GM19324 (cell line): Measurements from ENCODE around the gene CLDN11.

ENCODE experiments used
- ATAC-seq: cut with Tn5 transposase; IDR thresholded peaks from one replicate; pipeline ENCODE4 v1.9.1; 2021; ENCODE audit warnings: mild to moderate bottlenecking, moderate library complexity; ENCODE audit not compliant: unreplicated experiment, low FRiP score

CLDN11 gene

DNA sequence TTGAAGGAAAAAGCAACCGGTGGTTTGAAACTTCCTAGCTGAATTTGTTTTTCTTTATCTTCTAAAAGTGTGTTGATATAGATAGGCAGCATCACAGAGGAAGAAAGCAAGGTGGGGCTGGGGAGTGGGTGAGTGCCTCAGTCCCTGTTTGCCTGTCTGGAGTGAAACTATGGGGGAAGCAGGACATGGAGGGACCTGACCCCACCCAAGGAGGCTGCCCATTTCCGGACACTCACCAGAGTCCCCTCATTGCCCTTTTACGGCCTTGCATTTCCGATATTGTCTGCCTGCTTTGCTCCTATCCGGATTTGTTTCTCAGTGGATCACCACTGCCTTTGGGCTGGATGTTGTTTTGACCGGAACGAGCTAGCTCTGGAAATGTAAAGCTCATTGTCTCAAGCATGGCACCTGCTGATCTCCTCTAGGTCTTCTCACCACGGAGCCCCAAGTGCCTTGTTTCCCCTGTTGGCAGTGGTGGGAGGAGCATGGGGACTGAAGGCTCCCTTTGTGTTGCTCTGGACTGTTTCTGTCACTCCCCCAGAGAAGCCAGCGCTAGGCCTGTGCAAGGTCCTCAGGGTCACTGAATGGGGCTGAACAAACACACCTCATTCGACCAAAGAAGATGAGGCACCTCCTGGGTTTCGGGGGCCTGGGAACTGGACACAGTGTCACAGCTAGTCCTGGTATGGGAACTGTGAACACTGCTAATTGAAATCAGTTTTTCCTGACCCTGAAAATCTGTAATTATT lies 7.0 kb downstream of the CLDN11 start:
- no peak for ATAC-seq

DNA sequence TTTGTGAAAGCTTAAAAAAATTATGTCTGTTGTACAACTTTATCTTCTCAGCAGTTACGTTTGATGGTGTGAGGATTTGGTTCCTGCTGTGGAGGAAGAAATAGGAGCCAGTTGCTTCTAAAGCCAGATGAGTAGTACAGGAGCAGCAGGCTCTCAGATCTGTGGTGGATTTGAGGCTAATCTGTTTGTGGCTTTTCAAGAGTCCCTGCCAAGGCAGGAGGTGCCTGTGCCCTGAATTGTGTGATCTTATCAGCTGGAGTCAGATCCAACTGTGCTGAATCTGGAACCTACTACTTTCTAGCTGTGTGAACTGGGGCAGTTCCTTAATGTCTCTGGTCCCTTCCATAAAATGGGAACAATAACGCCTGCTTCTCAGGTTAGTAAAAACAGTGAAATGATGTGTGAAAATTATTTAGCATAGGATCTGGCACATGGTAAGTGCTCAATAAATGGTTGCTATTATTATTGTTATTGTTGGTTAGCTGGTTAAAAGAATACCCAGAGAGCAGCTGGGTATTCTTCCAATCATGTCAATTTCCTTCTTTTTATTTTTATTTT lies 7.7 kb downstream of the CLDN11 start:
- ATAC-seq, result no peak

DNA sequence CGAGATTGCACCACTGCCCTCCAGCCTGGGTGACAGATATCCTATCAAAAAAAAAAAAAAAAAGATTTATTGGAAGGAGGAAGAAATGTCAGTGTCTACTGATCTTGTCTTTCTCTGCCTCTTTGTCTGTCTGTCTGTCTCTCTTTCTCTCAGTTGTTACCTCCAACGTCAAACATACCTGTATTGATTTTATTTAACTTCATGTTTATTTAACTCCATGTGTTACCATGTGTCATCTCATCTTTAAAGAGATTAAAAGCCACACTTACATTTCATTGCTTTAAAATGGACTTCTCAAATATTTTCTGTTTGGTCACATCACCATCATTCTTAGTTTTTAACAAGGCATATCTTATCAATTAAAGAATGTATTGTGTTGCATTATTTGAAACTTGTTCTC lies 9.4 kb downstream of the CLDN11 start:
- ATAC-seq, result no peak

DNA sequence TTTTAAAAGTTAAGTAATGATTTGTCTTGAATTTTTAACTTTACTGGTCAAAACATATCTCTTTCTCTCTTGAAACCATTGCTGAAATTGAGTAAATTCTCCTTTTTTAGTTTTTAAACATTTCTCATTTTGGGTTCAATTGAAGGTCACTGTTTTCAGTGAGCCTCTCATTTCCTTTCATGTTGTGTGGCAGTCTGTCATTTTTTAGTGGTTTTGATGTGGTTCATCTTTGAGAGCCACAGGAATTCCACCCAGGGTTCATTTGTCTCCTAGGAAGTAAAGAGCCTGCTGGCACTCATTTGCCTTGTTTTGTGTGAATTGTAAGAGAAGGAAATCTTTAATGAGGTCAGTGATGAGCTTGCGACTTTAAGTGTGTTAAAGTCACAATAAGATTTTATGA lies 10.4 kb downstream of the CLDN11 start:
- ATAC-seq, result no peak

DNA sequence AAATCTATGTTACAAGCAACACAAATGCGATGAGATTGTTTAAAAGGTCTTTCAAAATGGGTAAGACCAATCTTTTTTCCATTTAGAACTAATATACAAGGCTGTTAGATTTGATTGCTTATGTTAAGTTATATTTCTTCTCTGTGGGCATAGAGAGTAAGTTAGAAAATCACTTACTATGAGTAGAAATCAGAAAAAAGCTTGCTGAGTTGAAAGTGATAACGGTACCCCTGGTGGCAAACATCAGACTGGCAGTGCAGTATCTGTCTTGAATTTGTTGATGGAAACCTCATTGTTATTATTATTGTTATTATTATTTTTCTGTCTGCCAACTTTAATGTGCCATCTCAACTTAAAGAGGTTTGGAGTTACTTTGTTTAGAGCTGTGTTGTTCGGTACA lies 12.4 kb downstream of the CLDN11 start:
- ATAC-seq, result no peak

DNA sequence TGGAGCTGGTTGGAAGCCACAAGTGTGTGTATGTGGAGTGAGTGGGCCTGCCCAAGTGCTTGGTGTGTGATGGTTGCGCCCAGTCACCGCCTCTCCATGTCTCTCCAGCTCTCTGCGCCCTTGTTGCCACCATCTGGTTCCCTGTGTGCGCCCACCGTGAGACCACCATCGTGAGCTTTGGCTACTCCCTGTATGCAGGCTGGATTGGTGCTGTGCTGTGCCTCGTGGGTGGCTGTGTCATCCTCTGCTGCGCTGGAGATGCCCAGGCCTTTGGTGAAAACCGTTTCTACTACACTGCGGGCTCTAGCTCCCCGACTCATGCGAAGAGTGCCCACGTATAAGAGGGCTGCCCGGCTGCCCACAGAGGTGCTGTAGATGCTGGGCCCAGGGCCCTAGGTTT lies 13.7 kb downstream of the CLDN11 start:
- no peak for ATAC-seq

DNA sequence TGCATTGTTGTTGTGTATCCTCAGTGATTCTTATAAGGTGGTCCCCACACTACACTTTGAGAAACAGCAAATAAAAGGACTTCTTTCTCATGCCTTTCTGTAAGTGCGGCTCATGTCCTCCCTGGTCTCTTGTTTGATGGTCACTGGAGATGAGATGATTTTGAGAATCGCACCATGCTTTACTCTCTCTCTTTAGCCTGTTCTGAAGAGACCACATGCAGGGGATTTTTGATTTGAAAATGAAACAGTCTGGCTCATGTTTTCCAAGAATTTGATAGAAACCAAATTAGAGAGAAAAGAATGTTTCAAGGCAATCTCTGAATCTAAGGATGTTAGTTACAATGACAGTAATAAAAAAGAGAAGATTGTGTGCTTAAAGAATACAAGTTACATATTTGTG lies 18.0 kb downstream of the CLDN11 start:
- ATAC-seq, result no peak

DNA sequence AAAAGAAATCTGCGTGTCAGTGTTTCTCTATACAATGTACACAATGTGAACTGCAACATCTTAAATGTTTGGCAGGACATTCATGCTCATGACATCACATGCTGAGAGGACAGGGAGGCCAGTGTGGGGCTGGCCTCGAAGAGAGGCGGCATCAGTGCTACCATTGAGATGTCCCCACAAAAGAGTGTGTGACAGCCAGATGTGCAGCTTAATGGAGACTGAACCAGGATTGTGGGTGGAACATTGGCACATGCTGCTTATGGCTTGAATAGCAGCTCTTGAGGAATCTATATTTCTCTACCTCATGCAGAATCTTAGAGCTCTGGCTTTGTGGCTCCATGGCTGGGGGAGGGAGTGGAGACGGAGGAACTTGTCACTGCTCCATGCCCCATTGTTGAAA lies 18.5 kb downstream of the CLDN11 start:
- no peak for ATAC-seq

DNA sequence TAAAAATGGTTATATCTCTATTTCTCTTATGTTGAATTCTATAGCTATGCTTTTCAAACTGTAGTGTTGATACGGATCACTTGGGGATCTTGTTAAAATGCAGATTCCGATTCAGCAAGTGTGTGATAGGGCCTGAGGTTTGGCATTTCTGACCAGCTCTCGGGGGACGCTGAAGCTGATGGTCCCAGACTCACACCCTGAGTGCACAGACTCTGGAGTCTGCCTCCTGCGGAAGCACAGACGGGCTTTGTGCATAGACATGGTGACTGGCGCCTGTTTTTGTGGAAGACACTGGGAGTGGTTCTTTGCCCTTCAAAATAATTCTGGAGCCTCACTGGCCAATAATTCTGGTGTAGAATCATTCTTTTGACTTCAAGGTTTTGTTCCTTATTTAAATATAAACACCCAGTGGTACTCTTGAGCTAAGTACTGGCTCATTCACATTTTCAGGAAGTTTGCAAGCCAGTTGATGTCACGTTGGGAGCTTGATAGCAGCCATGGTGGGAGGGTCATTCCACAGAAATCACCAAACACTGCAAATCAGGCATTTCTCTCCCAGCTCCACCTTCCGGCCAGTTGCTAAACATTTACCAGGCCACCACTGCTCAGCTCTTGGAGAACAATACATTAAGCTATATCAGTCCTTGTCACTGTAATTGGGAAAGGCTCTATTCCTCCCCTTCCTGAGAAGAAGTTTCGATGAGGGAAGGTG lies 19.2 kb downstream of the CLDN11 start:
- ATAC-seq, result no peak

DNA sequence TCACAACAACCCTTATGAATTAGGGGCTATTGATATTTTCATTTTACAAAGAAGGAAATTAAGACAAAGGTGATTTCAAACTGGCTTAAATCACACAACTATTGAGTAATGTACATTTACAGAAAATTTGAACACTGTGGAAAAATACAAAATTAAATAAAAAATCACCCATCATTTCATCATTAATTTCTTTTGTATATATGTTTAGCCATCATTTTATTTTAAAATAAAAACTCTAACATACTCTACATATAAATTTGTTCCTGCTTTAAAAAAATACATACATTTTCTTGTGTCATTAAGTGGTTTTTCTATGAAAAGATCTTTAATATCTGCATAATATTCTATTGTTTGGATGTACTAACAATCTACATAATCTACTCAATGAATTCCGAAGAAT lies 20.2 kb downstream of the CLDN11 start:
- no peak for ATAC-seq

DNA sequence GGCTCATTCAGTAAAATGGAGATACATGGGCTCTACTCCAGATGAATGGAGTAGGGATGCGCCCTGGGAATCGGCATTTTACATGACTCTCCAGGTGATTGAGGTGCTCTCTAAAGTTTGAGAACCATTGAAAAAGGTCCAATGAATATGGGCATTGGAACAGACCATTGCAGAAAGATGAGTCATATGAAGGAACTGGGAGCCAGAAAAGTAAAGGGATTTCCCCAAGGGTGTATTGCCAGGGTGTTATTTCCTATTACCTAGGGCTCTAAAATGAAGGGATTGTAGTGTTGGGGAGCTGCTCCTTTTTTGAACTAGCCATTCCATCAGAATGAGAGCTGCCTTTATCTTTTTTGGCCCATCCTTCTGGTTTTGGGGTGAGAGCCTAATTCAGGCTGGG lies 21.7 kb downstream of the CLDN11 start:
- ATAC-seq, result no peak

DNA sequence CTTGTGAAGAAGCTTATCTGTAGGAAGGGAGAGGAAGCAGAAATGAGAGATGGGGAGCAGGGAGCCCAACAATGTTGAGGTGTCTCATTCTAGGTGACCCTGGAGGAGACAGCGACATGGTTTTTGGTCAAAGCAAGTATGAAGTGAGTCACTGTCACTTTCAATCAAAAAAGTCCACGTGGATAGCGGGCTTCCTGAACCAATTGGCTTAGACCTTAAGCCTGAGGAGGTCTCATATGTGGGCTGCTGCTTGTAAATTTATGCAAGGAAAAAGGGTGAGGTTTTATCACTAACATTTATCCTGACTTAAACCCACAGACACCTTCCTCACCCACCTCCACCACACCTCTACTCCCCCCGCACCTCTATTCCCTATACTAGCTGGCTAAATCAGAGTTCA lies 22.7 kb downstream of the CLDN11 start:
- no peak for ATAC-seq

DNA sequence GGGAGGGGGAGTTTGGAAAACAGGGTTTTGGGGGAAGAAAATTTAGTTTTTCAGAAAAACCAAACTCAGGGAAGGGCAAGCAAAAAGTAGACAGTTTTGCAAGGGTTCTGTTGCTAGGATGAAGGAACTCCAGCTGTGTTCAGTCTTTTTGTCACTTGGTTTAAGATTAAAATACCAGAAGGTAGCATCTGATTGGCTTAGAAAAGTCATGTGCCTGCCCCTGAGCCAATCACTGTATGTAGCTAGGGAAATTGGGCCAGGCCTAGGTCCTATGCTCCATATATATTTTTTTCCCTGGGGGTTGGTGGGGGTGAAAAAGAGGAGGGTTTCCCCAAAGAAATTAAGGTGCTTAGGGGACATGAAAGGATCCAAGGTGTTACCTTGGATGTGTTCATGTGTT lies 24.3 kb downstream of the CLDN11 start:
- ATAC-seq, result no peak

DNA sequence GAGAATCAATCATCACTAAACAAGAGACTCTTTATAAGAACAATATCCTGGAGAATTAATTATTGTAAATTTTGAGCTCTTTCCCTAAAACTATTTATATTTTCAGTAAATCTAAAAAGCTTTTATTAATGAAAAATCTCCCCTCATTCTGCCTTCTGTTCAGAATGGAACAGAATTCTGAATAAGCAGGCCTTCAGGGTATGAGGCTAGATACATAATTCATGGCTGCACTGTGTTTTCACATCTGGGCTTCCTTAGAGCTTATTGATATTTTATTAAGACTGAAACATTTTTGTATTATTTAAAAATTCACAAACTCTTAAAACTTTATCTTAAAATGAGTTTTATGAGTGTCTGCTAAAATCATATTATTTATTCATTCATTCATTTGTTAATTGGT lies 24.8 kb downstream of the CLDN11 start:
- ATAC-seq, result no peak

DNA sequence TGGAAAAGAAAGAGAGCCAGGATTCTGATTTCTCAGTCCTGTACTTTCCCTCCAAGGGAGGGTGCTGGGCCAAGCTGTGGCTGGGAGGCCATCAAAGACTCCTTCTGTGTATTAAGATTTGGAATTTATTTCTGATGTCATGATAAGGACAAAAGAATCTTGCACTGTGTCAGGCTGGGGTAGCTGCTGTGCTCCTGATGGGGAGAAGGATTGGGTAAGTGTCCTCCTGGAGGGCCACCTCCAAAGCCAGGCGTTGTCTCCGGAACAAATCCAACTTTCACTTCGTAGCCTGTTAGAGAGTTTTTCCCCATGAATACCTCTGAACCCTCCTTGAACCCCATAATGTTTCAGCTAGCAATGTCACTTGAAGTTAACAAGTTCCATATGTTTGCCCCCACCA lies 29.9 kb downstream of the CLDN11 start:
- ATAC-seq, result no peak

DNA sequence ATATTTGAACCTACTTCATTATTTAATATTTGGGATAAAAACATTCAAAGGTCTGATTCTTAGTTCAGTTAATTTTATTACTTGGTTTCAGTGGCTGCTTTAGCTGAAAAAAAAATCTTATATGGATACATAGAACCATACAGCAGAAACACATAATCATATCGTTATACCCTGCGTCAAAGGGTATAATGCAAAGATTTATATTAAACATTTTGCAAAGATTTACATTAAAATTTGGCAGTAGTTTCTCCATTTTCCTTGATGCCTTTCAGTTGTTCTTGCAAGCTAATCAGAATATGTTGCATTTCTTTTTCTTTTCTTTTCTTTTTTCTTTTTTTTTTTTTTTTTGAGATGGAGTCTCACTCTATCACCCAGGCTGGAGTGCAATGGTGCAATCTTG lies 31.4 kb downstream of the CLDN11 start:
- no peak for ATAC-seq

DNA sequence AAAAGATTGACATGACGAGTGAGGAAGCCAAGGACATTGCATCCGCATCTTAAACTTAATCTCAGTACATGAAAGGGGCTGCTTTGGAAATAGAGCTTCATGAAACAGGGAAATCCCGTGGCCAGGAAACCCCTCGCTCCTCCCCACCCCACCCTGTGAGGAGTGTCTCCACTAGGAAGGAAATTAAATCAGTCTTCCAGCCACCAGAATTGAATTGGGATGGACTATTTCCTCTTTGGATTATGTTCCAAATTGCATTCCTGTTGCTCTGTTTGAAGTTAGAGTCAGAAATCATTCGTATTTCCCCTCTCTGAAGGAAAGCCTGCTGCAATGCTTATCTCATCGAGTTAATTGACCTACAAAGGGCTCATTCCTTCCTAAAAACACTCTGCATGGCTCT lies 35.8 kb downstream of the CLDN11 start:
- no peak for ATAC-seq

DNA sequence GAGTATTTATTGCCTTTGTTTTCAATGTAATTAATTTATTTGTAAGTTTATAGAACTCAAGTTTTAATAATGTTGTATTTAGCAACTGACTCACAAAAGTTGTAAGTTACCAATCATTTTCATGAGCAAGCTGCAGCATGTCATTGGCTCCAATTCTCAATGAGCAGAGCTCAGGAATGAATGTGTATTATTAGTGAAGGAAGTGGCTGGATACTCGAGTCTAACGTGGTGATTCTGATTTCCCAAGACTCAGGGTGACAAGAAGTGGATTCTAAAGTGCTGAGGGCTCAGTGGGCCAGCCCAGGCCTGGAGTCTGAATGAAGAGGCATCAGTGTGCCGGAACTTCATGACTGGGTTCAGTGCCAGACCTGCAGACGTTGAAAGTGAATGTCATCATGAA lies 39.6 kb downstream of the CLDN11 start:
- no peak for ATAC-seq

DNA sequence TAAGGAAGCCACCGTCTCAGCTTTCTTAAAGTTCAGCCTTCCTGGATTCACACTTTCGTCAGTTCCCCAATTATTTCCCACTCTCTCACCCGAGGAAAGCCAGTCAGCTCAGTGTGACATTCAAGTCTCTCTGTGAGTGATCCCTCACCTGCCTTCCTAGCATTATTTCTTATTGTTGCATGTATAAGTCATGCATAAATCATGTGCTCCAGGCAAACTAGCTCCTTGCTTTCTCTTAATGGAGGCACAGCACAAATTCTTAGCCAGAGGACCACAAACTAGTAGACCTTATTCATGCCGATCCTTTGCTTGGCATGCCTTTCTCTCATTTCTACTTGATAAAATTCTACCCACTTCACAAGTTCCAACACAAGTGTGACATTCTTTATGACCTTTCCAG lies 44.3 kb downstream of the CLDN11 start:
- ATAC-seq, result no peak

DNA sequence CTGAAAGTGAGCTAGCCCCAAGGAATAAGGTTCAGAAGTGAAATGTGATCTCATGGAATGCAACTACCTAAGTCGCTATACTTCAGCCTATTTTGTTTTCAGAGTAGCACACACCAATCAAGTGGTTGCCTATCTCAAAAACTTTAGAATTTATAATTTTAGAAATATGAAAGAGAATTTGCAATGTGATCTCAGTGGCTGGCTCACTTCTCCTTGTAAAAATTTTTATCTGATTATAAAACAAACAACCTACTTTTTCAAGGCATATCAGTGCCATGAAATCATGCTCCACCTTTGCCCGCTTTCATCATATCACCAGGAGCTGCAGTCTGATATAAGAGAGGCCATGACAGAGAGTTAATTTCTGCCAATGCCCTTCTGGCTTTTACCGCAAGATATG lies 47.3 kb downstream of the CLDN11 start:
- no peak for ATAC-seq

DNA sequence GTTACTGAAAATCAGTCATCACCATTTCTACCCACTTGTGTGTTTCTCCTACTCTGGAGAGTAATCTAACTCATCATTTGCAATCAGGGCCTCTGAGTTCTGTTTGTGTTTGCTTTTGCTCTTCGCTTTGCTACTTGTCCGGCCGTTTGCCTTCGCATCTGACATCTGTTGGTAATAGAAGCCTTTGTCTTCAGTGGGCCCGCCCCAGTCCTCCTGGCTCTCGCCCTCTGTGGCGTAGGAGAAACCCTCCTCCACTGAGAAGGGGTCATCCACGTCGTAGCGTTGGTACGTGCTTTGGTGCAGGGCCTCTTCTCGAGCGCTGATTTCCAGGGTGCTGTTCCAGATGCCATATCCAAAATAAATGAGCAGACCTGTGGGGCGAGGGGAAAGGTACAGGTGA lies 48.3 kb downstream of the CLDN11 start:
- ATAC-seq, result no peak

DNA sequence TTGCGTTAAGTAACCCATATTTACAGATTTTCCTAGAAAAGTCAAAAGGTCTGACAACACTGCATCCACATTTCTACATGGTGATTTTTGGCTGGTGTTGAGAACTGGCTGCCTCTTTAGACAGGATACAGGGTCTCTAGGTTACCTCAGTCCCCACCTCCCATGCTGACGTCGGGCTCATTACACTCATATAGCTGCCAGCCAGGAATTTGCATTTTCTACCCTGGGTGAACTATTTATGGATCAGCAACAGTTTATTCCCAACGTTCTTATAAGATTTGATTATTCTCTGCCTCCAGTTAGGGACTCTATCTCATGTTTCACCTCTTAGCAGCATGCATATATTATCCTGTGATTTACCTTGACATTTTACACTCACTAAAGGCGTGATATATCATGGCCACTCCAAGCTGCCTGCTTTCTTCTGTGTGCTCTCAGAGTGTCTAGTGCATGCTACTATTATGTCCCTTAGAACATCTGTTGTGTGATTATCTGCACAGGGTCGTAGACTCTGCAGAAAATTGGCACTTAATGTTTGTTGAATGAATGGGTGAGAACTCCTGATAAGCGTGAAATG lies 49.0 kb downstream of the CLDN11 start:
- no peak for ATAC-seq
